MM.1S (cell line): ENCODE results near the gene EYA2.

Experiments
- DNase-seq: peaks from one replicate; pipeline ENCODE4 v3.0.0-alpha.2; 2015
- H2AFZ ChIP-seq: fragments of 300-600 bp; sonication (generic); 2 replicates; pipeline ENCODE4 v1.6.0; 2016; ENCODE audit warnings: antibody characterized with exemption, low read length
- H3F3A ChIP-seq: fragments of 300-600 bp; sonication (generic); 2 replicates; pipeline ENCODE4 v1.6.1; 2016; ENCODE audit warnings: mild to moderate bottlenecking, antibody characterized with exemption, low read length, moderate library complexity, mixed read lengths; ENCODE audit not compliant: insufficient read depth
- H3K27ac ChIP-seq: fragments of 300-600 bp; sonication (generic); 2 replicates; pipeline ENCODE4 v1.5.1; 2016; ENCODE audit warnings: mild to moderate bottlenecking, low read length
- H3K27me3 ChIP-seq: fragments of 300-600 bp; sonication (generic); replicated peaks from 2 replicates; pipeline ENCODE4 v1.6.0; 2016; ENCODE audit warnings: low read length; ENCODE audit not compliant: insufficient read depth
- H3K36me3 ChIP-seq: fragments of 300-600 bp; sonication (generic); replicated peaks from 2 replicates; pipeline ENCODE4 v1.6.1; 2016; ENCODE audit warnings: mild to moderate bottlenecking, low read length, mixed read lengths; ENCODE audit not compliant: insufficient read depth
- H3K4me1 ChIP-seq: fragments of 300-600 bp; sonication (generic); 2 replicates; pipeline ENCODE4 v1.6.1; 2016; ENCODE audit warnings: low read length, mixed read lengths
- H3K4me2 ChIP-seq: fragments of 300-600 bp; sonication (generic); 2 replicates; pipeline ENCODE4 v1.6.0; 2016; ENCODE audit warnings: low read depth, low read length
- H3K4me3 ChIP-seq: fragments of 300-600 bp; sonication (generic); 2 replicates; pipeline ENCODE4 v1.5.1; 2016; ENCODE audit warnings: low read length, mixed read lengths
- H3K79me2 ChIP-seq: fragments of 300-600 bp; sonication (generic); 2 replicates; pipeline ENCODE4 v1.6.1; 2016; ENCODE audit warnings: mixed run types, low read length, mixed read lengths
- H3K9ac ChIP-seq: fragments of 300-600 bp; sonication (generic); 2 replicates; pipeline ENCODE4 v1.6.1; 2016; ENCODE audit warnings: low read length, mixed read lengths
- H3K9me2 ChIP-seq: fragments of 300-600 bp; sonication (generic); replicated peaks from 2 replicates; pipeline ENCODE4 v1.6.1; 2016; ENCODE audit warnings: mild to moderate bottlenecking, low read length, mixed read lengths; ENCODE audit not compliant: insufficient read depth
- H3K9me3 ChIP-seq: fragments of 300-600 bp; sonication (generic); replicated peaks from 2 replicates; pipeline ENCODE4 v1.6.1; 2016; ENCODE audit warnings: mild to moderate bottlenecking, low read length, mixed read lengths; ENCODE audit not compliant: insufficient read depth
- H4K20me1 ChIP-seq: fragments of 300-600 bp; sonication (generic); 2 replicates; pipeline ENCODE4 v1.6.1; 2016; ENCODE audit warnings: mild to moderate bottlenecking, low read length, moderate library complexity, mixed read lengths; ENCODE audit not compliant: insufficient read depth
- EZH2 ChIP-seq: fragments of 300-600 bp; sonication (generic); optimal IDR thresholded peaks from 2 replicates; pipeline ENCODE3; 2017; ENCODE audit warnings: low read depth, mild to moderate bottlenecking, antibody characterized with exemption, low read length, mixed read lengths
- EZH2phosphoT487 ChIP-seq: fragments of 300-600 bp; sonication (generic); IDR thresholded peaks from 2 replicates; pipeline ENCODE4 v1.6.1; 2018; ENCODE audit warnings: antibody characterized with exemption, low read length
- TF ChIP-seq, protein P1 (sequence below): fragments of 300-600 bp; sonication (generic); IDR thresholded peaks from 2 replicates; pipeline ENCODE4 v1.5.1; 2016; ENCODE audit warnings: antibody characterized with exemption, low read length, mixed read lengths

The EYA2 gene

DNA sequence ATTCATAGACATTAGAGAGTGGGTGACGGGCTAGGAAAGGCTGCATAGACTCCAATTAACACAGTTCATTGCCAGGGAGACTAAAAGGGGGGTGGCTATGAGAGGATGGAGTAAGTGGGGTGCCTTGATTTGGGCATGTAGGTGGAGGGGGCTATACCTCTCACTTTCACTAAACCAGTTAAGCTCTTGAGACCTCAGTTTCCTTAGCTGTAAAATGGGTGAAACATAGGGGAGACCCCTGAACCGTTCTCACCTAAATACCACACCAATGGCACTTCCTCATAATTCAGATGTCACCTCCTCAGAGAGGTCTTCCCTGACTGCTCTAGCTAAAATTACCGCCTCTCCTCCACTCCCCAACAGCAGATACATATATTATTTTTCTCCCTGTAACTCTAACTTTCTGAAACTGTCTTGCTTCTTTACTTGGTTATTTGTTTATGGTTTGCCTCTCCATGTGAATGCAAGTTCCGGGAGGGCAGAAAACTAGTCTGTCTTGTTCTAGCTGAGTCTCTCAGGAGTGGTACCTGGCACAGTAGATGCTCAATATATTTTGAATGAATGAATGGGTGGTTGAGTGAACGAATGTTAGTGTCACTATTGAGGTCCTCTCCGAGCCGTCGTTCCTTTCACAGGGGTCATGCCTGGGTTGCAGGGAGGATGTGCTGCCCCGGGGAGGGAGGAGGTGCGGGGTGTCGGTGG, 615 bp upstream of the EYA2 start:
- Histone ChIP-seq H3K4me1 (no peaks in the 10 kb centered on the region), H3K4me2 (no peak overlapping the region), H2AFZ (no peak overlapping the region), H3K9me2 (no peaks in the 10 kb centered on the region), H3K9me3 (no peaks in the 10 kb centered on the region), H3K4me3 (no peak overlapping the region), H3K36me3 (no peaks in the 10 kb centered on the region), H3F3A (no peaks in the 10 kb centered on the region), H4K20me1 (no peaks in the 10 kb centered on the region), H3K79me2 (no peaks in the 10 kb centered on the region), H3K27me3 (peaks cover 15% of the 10 kb centered on the region; the same call in 1 of the 2 replicates), H3K9ac (no peak overlapping the region), H3K27ac (no peak overlapping the region)
- TF ChIP-seq EZH2 (no peak), EZH2phosphoT487 (no peak)
- TF ChIP-seq, protein P1, sequence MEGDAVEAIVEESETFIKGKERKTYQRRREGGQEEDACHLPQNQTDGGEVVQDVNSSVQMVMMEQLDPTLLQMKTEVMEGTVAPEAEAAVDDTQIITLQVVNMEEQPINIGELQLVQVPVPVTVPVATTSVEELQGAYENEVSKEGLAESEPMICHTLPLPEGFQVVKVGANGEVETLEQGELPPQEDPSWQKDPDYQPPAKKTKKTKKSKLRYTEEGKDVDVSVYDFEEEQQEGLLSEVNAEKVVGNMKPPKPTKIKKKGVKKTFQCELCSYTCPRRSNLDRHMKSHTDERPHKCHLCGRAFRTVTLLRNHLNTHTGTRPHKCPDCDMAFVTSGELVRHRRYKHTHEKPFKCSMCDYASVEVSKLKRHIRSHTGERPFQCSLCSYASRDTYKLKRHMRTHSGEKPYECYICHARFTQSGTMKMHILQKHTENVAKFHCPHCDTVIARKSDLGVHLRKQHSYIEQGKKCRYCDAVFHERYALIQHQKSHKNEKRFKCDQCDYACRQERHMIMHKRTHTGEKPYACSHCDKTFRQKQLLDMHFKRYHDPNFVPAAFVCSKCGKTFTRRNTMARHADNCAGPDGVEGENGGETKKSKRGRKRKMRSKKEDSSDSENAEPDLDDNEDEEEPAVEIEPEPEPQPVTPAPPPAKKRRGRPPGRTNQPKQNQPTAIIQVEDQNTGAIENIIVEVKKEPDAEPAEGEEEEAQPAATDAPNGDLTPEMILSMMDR: no peak
- no peak for DNase-seq

DNA sequence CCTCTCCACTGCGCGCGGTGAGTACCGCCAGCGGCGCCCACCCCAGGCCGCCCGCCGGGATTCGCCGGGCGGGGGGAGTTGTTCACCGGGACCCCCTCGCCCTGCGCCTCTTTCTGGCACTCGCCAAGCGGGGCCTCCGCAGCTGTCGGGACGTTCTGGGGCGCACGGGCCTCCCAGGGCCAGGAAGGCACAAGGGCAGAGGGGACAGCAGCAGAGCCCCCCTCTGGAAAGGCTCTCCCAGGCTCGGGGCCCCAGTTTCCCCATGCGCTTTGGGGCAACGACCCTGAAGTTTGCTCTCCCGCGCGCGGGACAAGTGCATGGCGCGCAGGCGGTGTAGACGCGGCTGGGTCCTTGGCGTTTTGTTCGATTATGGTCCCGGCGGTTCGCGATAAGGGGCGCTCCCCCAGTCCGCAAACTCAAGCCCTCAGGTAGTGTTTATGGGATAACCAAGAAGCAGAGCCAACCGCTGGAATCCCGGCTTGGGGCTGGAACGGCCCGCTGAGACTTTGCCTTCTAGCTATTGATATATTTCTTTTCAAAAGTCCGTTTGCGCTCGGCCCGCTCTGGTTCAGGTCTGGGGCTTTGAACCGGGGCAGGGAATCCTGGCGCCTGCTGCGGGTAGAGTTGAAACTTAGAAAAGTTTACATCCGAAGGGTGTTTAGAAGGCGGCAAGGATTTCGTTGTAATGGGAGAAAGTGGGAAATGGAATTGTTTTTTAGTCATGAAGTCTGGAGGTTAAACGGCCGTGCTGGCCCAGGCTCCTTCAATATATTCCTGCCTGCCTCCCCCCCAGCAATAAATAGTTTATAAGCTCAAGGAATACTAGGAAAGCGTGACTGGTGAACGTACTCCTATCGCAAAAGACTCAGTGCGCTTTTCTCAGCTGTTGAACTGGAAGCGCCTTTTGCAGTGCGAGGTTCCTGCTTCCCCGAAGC, 595 bp downstream of the EYA2 start:
- no peaks in the 10 kb centered on the region for H3F3A ChIP-seq
- no peak overlapping the region for H3K4me2 ChIP-seq
- no peak for DNase-seq
- no peaks in the 10 kb centered on the region for H3K9me3 ChIP-seq
- no peaks in the 10 kb centered on the region for H4K20me1 ChIP-seq
- H3K9ac ChIP-seq: no peak overlapping the region
- no peaks in the 10 kb centered on the region for H3K36me3 ChIP-seq
- no peak overlapping the region for H2AFZ ChIP-seq
- H3K9me2 ChIP-seq: no peaks in the 10 kb centered on the region
- no peak overlapping the region for H3K4me3 ChIP-seq
- H3K27ac ChIP-seq: no peak overlapping the region
- TF ChIP-seq, protein P1: no peak
- TF ChIP-seq EZH2phosphoT487: no peak
- TF ChIP-seq EZH2: no peak
- no peaks in the 10 kb centered on the region for H3K4me1 ChIP-seq
- H3K27me3 ChIP-seq: peaks cover 15% of the 10 kb centered on the region; the same call in 1 of the 2 replicates
- H3K79me2 ChIP-seq: no peaks in the 10 kb centered on the region

DNA sequence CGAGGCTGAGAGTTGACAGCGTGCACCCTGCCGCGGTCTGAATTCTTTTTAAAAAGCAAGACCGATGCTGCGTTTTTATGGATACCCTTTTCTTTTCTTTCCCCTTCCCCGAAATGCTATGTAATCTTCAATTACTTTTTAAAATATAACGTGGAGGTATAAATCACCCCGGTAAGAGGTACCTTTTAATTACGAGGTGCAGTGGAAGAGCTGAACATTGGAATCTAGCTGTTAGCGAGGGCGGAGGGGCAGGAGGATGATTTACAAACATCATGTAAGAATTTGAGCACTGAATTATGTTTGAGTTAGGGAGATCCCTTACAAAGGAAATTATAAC, 1.2 kb downstream of the EYA2 start:
- H2AFZ ChIP-seq: no peak overlapping the region
- no peaks in the 10 kb centered on the region for H4K20me1 ChIP-seq
- H3K4me3 ChIP-seq: no peak overlapping the region
- H3F3A ChIP-seq: no peaks in the 10 kb centered on the region
- TF ChIP-seq EZH2: no peak
- TF ChIP-seq, protein P1: no peak
- TF ChIP-seq EZH2phosphoT487: no peak
- no peak for DNase-seq
- no peak overlapping the region for H3K4me2 ChIP-seq
- H3K9ac ChIP-seq: no peak overlapping the region
- H3K36me3 ChIP-seq: no peaks in the 10 kb centered on the region
- H3K9me2 ChIP-seq: no peaks in the 10 kb centered on the region
- H3K4me1 ChIP-seq: no peaks in the 10 kb centered on the region
- H3K27ac ChIP-seq: no peak overlapping the region
- no peaks in the 10 kb centered on the region for H3K79me2 ChIP-seq
- peaks cover 15% of the 10 kb centered on the region; the same call in 1 of the 2 replicates for H3K27me3 ChIP-seq
- H3K9me3 ChIP-seq: no peaks in the 10 kb centered on the region
